Heart right ventricle (tissue), 16 donors: Measurements from ENCODE around the gene IFT52. TPM values are rescaled to one million over a fixed set of nuclear protein-coding genes. Genes with fewer than 3 reads are reported as not detected.
"Not testable (repeated sequence)": the region's sequence is repeated elsewhere in the genome, so short reads cannot be mapped to it uniquely, and the experiment has no call there.

Experiments
- ATAC-seq, 8 donors: fragments of 200-7000 bp; cut with Tn5 transposase; one replicate each; pipeline ENCODE4 v1.9.1; 2020; ENCODE audit warnings: mild to moderate bottlenecking in 8 of 8, moderate library complexity in 8 of 8, moderate number of reproducible peaks in 1 of 8
- DNase-seq, 2 donors: peaks; one replicate each; pipeline ENCODE4 v3.0.0-alpha.2; 2020
- H3K27ac ChIP-seq, 10 donors: fragments of 200-600 bp; sonication (generic) in 2 of 10; one replicate each; pipeline versions ENCODE4 v1.5.0 to v1.8.0; 2020 to 2022; ENCODE audit warnings: mild to moderate bottlenecking in 3 of 10
- H3K27me3 ChIP-seq, 7 donors: fragments of 200-600 bp; one replicate each; pipeline ENCODE4 v1.8.0; 2021 to 2022; ENCODE audit warnings: mild to moderate bottlenecking in 2 of 7
- H3K36me3 ChIP-seq, 9 donors: fragments of 200-600 bp; sonication (generic) in 1 of 9; one replicate each; pipeline versions ENCODE4 v1.5.0 to v1.8.0; 2020 to 2022; ENCODE audit warnings: mild to moderate bottlenecking in 2 of 9
- H3K4me1 ChIP-seq, 9 donors: fragments of 200-600 bp; sonication (generic) in 1 of 9; one replicate each; pipeline versions ENCODE4 v1.5.0 to v1.8.0; 2020 to 2022; ENCODE audit warnings: mild to moderate bottlenecking in 4 of 9
- H3K4me3 ChIP-seq, 10 donors: fragments of 200-600 bp; sonication (generic) in 2 of 10; one replicate each; pipeline versions ENCODE4 v1.5.0 to v1.8.0; 2020 to 2022; ENCODE audit warnings: mild to moderate bottlenecking in 7 of 10, moderate library complexity in 2 of 10
- H3K9me3 ChIP-seq, 11 donors: fragments of 200-600 bp in 10 of 11; sonication (generic) in 2 of 11; one replicate each; pipeline versions ENCODE4 v1.5.0 to v1.8.0; 2013 to 2022; ENCODE audit warnings: mild to moderate bottlenecking in 2 of 11, control low read depth in 1 of 11, moderate library complexity in 1 of 11
- WGBS, 2 donors: extraction: QIAGEN DNeasy Blood & Tissue Kit; methylation state at CpG; one replicate each; pipeline ENCODE4 v1.1.7; 2013; ENCODE audit warnings: inconsistent platforms in 1 of 2; 5-methylcytosine and 5-hydroxymethylcytosine counted together
- intact Hi-C, 10 donors: fragments of 100-400 bp; cut with DNase I; formaldehyde crosslinking; loops; one replicate each; pipeline versions ENCODE4 v1.11.1 to v1.14.2; 2022
- polyA plus RNA-seq, 2 donors: library from polyadenylated mRNA; stranded (reverse); fragments of 200-250 nt; gene quantifications; one replicate each; pipeline ENCODE4 v1.2.3, GENCODE V29; 2013
- total RNA-seq, 10 donors: library from RNA; stranded (reverse); fragmentation: NEBNext Ultra II Directional in 3 of 10; extraction: Animal tissue kit (Norgen Biotek cat#: 25700) in 3 of 10; gene quantifications; one replicate each; pipeline versions ENCODE4 v1.2.1 to v1.2.4, GENCODE V29; 2021 to 2023
- TF ChIP-seq, protein P1 (sequence below), 9 donors: fragments of 200-600 bp; sonication (generic) in 2 of 9; IDR thresholded peaks; one replicate each; pipeline versions ENCODE4 v1.5.0 to v1.8.0; 2021 to 2022; ENCODE audit warnings: antibody characterized with exemption in 9 of 9, mild to moderate bottlenecking in 5 of 9, moderate library complexity in 1 of 9
- donor health status: Arrhythmogenic right ventricular cardiomyopathy.
- donor health status: ischemic (EF 13 %, LVEDD 7.1; RV severe dilation, severe dysfunction).
- donor health status: healthy with polysubstance abuse.
- donor health status: DM: no; HTN: yes; CAD: no.
- donor health status: DM: no; HTN: no; CAD: no.
- donor health status: ischemic (EF 25% LVEDD 6.9; RV normal size, moderate dysfunction).
- donor health status: ischemic (EF 25% LVEDD 5.7; RV mildly dilated, moderate dysfunction).
- donor health status: healthy.
- donor health status: DM: yes; HTN: yes; CAD: no.
- donor health status: Ischemic cardiomyopathy.
- donor health status: ischemic (EF 35%, LVEDD 5.7; RV mildly dilated, moderate dysfunction).
- donor health status: nonischemic (EF 11% LVEDD 7.7; RV severe dilation, severe dysfunction).
- donor health status: DM: yes; HTN: yes; CAD: no.
- donor health status: PGD.
- donor health status: ischemic (EF 29% LVEDD 5.4; RV normal size, mild dysfunction).
- donor health status: nonischemic (EF 23%, LVEDD 6.1; RV moderate dilation, normal function).

The IFT52 gene
- total and polyA plus RNA-seq, 12 donors: 5.2 to 8.9 (median 7.0) TPM

GRCh38 chr20:43603124-43603523 lies 12.4 kb downstream of the IFT52 start:
- intact Hi-C loops: no loop called here

GRCh38 chr20:43605715-43606114 lies 15.0 kb downstream of the IFT52 start:
- Histone ChIP-seq H3K27ac (no peak overlapping the region), H3K36me3 (peaks cover 0 to 62% (median 24%) of the 10 kb centered on the region in 9 donors), H3K9me3 (no peaks in the 10 kb centered on the region), H3K4me3 (no peak overlapping the region), H3K4me1 (no peaks in the 10 kb centered on the region), H3K27me3 (no peaks in the 10 kb centered on the region)
- no peak for DNase-seq
- WGBS, 2 donors: 97 to 98% methylated on average over 9 of the region's 9 CpGs
- intact Hi-C loops: no loop called here
- TF ChIP-seq, protein P1, sequence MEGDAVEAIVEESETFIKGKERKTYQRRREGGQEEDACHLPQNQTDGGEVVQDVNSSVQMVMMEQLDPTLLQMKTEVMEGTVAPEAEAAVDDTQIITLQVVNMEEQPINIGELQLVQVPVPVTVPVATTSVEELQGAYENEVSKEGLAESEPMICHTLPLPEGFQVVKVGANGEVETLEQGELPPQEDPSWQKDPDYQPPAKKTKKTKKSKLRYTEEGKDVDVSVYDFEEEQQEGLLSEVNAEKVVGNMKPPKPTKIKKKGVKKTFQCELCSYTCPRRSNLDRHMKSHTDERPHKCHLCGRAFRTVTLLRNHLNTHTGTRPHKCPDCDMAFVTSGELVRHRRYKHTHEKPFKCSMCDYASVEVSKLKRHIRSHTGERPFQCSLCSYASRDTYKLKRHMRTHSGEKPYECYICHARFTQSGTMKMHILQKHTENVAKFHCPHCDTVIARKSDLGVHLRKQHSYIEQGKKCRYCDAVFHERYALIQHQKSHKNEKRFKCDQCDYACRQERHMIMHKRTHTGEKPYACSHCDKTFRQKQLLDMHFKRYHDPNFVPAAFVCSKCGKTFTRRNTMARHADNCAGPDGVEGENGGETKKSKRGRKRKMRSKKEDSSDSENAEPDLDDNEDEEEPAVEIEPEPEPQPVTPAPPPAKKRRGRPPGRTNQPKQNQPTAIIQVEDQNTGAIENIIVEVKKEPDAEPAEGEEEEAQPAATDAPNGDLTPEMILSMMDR (IDR thresholded peaks at IDR 0.05): no peak
- no peak for ATAC-seq

More at GRCh38 chr20:43603124-43603523, 12.4 kb downstream of the IFT52 start:
- 74 to 81% methylated on average over 1 of the region's 1 CpG for WGBS, 2 donors
- H3K36me3 ChIP-seq: peaks cover 0 to 78% (median 26%) of the 10 kb centered on the region in 9 donors
- DNase-seq (no peak), ATAC-seq (no peak)
- H3K4me1 ChIP-seq: no peaks in the 10 kb centered on the region
- H3K4me3 ChIP-seq: no peak overlapping the region
- H3K9me3 ChIP-seq: no peaks in the 10 kb centered on the region
- H3K27ac ChIP-seq: no peak overlapping the region
- TF ChIP-seq, protein P1 (IDR thresholded peaks at IDR 0.05): no peak
- H3K27me3 ChIP-seq: no peaks in the 10 kb centered on the region

DNA sequence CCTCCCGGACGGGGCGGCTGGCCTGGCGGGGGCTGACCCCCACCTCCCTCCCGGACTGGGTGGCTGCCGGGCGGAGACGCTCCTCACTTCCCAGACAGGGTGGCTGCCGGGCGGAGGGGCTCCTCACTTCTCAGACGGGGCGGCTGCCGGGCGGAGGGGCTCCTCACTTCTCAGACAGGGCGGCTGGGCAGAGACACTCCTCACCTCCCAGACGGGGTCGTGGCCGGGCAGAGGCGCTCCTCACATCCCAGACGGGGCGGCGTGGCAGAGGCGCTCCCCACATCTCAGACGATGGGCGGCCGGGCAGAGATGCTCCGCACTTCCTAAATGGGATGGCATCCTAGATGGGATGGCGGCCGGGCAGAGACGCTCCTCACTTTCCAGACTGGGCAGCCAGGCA lies 16.5 kb downstream of the IFT52 start:
- ATAC-seq, DNase-seq, H3K27ac ChIP-seq, H3K4me3 ChIP-seq, H3K27me3 ChIP-seq, H3K4me1 ChIP-seq, intact Hi-C loops, H3K9me3 ChIP-seq: not testable (repeated sequence)
- 95 to 98% methylated on average over 23 to 28 of the region's 30 CpGs for WGBS, 2 donors
- peaks cover 0 to 71% (median 24%) of the 10 kb centered on the region in 9 donors for H3K36me3 ChIP-seq

DNA sequence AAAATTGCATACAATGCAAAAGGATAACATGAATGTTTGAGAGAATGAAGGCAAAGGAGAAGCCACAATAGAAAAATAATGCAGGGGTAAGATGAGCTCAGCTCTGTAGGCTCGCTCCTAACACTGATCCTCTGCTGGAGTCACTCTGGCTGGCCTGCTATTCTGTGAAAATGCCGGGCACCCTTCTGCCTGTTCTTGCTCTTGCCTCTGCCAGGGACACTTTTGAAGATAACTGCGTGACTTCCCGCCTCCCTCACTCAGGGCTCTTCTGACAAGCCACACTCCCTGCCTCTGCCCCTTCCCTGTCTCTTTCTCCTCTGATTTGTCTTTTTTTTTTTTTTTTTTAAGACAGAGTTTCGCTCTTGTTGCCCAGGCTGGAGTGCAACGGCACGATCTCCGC lies 40.9 kb downstream of the IFT52 start:
- Histone ChIP-seq H3K4me1 (no peaks in the 10 kb centered on the region), H3K27ac (no peak overlapping the region), H3K4me3 (no peak overlapping the region), H3K36me3 (peaks cover 0 to 98% (median 14%) of the 10 kb centered on the region in 9 donors), H3K27me3 (no peaks in the 10 kb centered on the region), H3K9me3 (no peaks in the 10 kb centered on the region)
- peak in 5 of 8 donors; percentile 58 to 74 (median 64) for ATAC-seq
- intact Hi-C loops: no loop called here
- peak in 1 of 2 donors; percentile 4 for DNase-seq
- WGBS, 2 donors: 85 to 87% methylated on average over 8 of the region's 8 CpGs
- TF ChIP-seq, protein P1 (IDR thresholded peaks at IDR 0.05): no peak

DNA sequence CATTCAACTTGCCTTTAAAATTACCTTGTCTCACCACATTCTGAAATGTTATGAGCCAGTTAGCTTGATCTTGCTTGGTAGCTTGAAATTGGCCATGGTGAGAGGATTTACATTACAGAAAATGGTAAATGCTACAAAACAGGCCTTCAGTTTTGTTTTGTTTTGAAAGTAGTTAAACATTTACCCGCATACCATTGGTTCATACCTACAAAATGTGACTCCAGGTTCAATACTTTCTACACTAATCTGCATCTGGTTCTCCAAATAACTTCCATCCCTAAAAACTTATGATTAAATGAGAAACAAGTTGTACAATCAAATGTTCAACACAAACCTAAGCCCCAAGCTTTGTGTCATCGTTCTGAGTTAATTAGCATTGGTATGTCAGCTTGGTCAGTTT lies 45.7 kb downstream of the IFT52 start:
- H3K27me3 ChIP-seq: no peaks in the 10 kb centered on the region
- ATAC-seq (no peak), DNase-seq (no peak)
- H3K36me3 ChIP-seq: peaks cover 0 to 100% (median 25%) of the 10 kb centered on the region in 9 donors
- TF ChIP-seq, protein P1 (IDR thresholded peaks at IDR 0.05): no peak
- H3K4me3 ChIP-seq: no peak overlapping the region
- no peaks in the 10 kb centered on the region for H3K9me3 ChIP-seq
- no peaks in the 10 kb centered on the region for H3K4me1 ChIP-seq
- no peak overlapping the region for H3K27ac ChIP-seq
- intact Hi-C loops: no loop called here
- WGBS, 2 donors: 98% methylated on average over 2 of the region's 2 CpGs
